Measurements from ENCODE around the gene MED12L.

DNA sequence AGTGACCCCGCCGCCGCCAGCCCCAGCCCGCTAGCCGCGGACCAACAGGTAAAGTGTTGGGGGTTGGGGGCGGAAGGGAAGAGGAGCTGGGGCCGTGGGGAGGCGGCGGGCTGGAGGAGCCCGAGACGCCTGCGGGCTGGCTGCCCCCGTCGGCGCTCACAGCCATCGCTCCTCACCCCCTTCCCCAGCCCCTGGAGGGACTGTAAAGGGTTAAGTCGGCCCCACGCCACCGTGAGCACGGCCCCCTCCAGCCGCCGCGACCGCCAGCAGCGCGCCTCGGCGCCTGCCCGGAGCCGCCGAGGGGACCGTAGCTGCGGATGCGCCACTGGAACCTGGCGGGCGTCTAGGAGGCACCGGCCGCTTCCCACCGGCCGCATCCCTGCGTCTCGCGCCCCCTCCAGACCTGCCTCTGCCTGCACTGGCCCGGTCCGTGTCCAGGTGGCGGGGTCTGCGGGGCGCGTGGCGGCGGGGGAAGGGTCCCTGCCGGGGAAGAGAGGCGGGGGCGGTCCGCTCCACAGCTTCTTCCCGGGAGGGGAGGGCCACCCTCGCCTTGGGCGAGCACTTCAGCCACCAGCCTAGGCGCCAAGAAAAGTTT is 522 bp downstream of the MED12L start:
- TF ChIP-seq EZH2 (IDR thresholded peaks at IDR 0.05) (no peak), POLR2AphosphoS5 (IDR thresholded peaks at IDR 0.05; ENCODE audit: borderline replicate concordance, low read depth, low read length) (no peak)

Data from SK-N-MC (cell line).